Mucosa of rectum (tissue), 2 donors: ENCODE results near the gene TGFBR1.

ENCODE experiments used
- H3K27ac ChIP-seq, 2 donors: one replicate each; pipeline ENCODE4 v1.7.0; 2013; ENCODE audit warnings: inconsistent platforms in 2 of 2, low read depth in 2 of 2, low read length in 2 of 2
- H3K27me3 ChIP-seq, 2 donors: one replicate each; pipeline ENCODE4 v1.7.0; 2013; ENCODE audit warnings: low read length in 2 of 2; ENCODE audit not compliant: control insufficient read depth in 2 of 2, insufficient read depth in 2 of 2
- H3K36me3 ChIP-seq, 2 donors: one replicate each; pipeline ENCODE4 v1.7.0; 2013; ENCODE audit warnings: low read length in 2 of 2; ENCODE audit not compliant: control insufficient read depth in 2 of 2, insufficient read depth in 2 of 2
- H3K4me1 ChIP-seq, 2 donors: one replicate each; pipeline ENCODE4 v1.7.0; 2013; ENCODE audit warnings: low read length in 2 of 2, mild to moderate bottlenecking in 1 of 2; ENCODE audit not compliant: control insufficient read depth in 2 of 2, insufficient read depth in 2 of 2
- H3K4me3 ChIP-seq, 2 donors: one replicate each; pipeline ENCODE4 v1.7.0; 2013; ENCODE audit warnings: low read length in 2 of 2
- H3K9ac ChIP-seq, 2 donors: one replicate each; pipeline ENCODE4 v1.7.0; 2013; ENCODE audit warnings: low read length in 2 of 2, low read depth in 1 of 2, mild to moderate bottlenecking in 1 of 2
- H3K9me3 ChIP-seq, 2 donors: one replicate each; pipeline ENCODE4 v1.7.0; 2013; ENCODE audit warnings: low read length in 2 of 2; ENCODE audit not compliant: control insufficient read depth in 2 of 2
- donor health status: healthy.
- donor health status: Normal muscosa, but diverticular disease.

TGFBR1 gene

DNA sequence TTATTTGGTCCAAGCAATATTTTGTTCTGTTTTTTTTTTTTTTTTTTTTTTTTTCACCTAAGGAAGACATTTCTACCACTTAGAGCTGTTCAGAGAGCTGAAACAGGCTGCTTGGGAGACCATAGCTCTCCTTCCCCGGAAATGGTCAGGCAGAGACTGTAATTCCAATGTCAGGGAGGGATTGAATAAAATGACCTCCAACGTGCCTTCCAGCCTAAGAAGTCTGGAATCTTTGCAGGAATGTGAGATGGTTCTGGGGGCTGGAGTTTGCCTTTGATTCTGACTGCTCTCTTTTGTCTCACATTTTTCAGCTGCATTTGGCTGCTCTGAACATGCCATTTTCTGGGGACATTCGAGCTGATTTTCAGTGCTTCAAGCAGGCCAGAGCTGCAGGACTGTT, 38.3 kb upstream of the TGFBR1 start:
- Histone ChIP-seq H3K4me1 (peaks cover 0 to 2% of the 10 kb centered on the region in 2 donors), H3K27ac (no peak overlapping the region), H3K36me3 (no peaks in the 10 kb centered on the region), H3K27me3 (no peaks in the 10 kb centered on the region), H3K9ac (no peak overlapping the region), H3K9me3 (no peaks in the 10 kb centered on the region), H3K4me3 (no peak overlapping the region)

- Histone ChIP-seq H3K36me3 (no peaks in the 10 kb centered on the region), H3K4me3 (no peak overlapping the region), H3K27ac (no peak overlapping the region), H3K27me3 (no peaks in the 10 kb centered on the region), H3K4me1 (peaks cover 0 to 2% of the 10 kb centered on the region in 2 donors), H3K9me3 (no peaks in the 10 kb centered on the region), H3K9ac (no peak overlapping the region)
Measured at GRCh38 chr9:99069075-99069474, 35.8 kb upstream of the TGFBR1 start.

DNA sequence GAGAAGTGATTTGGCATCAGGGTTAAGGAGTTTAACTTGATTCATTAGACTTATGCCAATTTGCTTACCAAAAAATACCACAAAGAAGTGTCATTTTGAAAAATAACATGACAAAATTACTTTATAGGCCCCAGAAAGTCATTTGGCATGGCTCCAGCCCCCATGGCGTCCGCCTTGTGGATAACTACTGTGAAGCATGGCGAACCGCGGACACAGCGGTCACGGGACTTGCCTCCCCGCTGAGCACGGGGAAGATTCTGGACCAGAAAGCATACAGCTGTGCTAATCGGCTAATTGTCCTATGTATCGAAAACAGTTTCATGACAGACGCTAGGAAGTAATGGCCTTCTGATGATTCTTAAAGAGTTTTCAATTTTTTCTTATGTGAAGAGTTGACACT, 35.4 kb upstream of the TGFBR1 start:
- no peak overlapping the region for H3K27ac ChIP-seq
- peaks cover 0 to 2% of the 10 kb centered on the region in 2 donors for H3K4me1 ChIP-seq
- no peaks in the 10 kb centered on the region for H3K27me3 ChIP-seq
- H3K9ac ChIP-seq, result no peak overlapping the region
- no peak overlapping the region for H3K4me3 ChIP-seq
- H3K36me3 ChIP-seq, result no peaks in the 10 kb centered on the region
- H3K9me3 ChIP-seq, result no peaks in the 10 kb centered on the region

- Histone ChIP-seq H3K4me1 (peaks cover 0 to 2% of the 10 kb centered on the region in 2 donors), H3K9ac (no peak overlapping the region), H3K27ac (no peak overlapping the region), H3K36me3 (no peaks in the 10 kb centered on the region), H3K9me3 (no peaks in the 10 kb centered on the region), H3K4me3 (no peak overlapping the region), H3K27me3 (no peaks in the 10 kb centered on the region)
Measured at GRCh38 chr9:99070681-99071080, 34.2 kb upstream of the TGFBR1 start.

DNA sequence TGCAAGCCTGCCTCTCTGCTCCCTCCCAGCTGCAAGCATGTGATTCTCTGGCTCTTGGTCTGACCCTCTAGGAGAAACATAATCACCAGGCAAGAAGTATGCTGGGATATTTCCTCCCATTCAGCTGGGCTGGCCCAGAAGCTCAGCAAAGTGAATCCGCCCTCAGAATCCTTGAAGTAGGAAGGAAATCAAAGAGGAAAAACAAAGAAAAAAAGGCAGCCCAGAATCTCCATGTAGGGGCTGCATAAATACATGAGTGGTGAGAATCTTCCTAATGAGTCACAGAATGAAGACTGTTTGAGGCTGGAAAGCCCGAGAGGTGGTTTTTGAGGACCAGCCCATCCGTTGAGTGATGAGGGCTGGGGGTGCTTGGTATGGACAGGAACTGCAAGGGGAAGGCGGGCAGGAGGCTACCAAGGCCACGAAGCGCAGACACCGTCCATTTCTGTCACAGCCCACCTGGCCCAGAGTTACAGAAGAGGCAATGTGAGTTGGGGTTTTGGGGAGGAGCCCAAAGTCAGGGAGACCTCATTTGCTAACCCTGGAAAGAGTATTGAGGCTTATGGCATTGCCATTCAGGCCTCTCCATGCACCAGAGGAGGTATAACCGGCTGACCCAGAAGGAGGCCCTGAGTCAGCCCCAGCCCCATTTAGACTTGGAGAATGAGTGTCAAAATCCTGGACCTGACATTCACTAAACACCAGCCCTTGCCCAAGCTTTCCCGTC, 33.4 kb upstream of the TGFBR1 start:
- H3K9ac ChIP-seq, result no peak overlapping the region

GRCh38 chr9:99072040-99072394, 32.9 kb upstream of the TGFBR1 start:
- no peak overlapping the region for H3K27ac ChIP-seq

More for the DNA sequence above, 33.4 kb upstream of the TGFBR1 start:
- H3K4me1 ChIP-seq, result peaks cover 0 to 2% of the 10 kb centered on the region in 2 donors
- H3K36me3 ChIP-seq, result no peaks in the 10 kb centered on the region
- H3K4me3 ChIP-seq, result no peak overlapping the region
- no peaks in the 10 kb centered on the region for H3K27me3 ChIP-seq
- no peak overlapping the region for H3K27ac ChIP-seq
- no peaks in the 10 kb centered on the region for H3K9me3 ChIP-seq

DNA sequence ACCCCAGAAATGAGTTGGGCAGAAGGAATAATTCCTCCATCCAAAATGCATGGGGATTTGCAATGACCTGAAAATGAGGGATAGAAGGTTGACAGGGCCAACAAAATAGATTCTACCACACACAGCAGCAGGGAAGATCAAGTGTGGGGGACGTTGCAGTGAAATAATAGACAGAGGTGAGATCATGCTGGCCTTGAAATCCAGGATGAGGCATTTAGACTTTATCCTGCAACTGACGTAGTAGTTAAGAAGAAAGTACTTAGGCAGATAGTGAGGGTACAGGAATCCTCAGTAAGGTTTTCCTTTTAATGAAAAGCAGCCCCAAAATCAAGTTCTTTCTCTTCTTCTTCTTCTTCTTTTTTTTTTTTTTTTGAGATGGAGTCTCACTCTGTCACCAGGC, 31.6 kb upstream of the TGFBR1 start:
- Histone ChIP-seq H3K9ac (no peak overlapping the region), H3K36me3 (no peaks in the 10 kb centered on the region), H3K4me1 (peaks cover 0 to 2% of the 10 kb centered on the region in 2 donors), H3K27ac (no peak overlapping the region), H3K27me3 (no peaks in the 10 kb centered on the region), H3K4me3 (no peak overlapping the region), H3K9me3 (no peaks in the 10 kb centered on the region)

More at GRCh38 chr9:99072040-99072394, 32.9 kb upstream of the TGFBR1 start:
- H3K9ac ChIP-seq, result no peak overlapping the region
- no peaks in the 10 kb centered on the region for H3K36me3 ChIP-seq
- H3K4me3 ChIP-seq, result no peak overlapping the region
- no peaks in the 10 kb centered on the region for H3K9me3 ChIP-seq
- no peaks in the 10 kb centered on the region for H3K27me3 ChIP-seq
- peaks cover 0 to 2% of the 10 kb centered on the region in 2 donors for H3K4me1 ChIP-seq

- no peaks in the 10 kb centered on the region for H3K9me3 ChIP-seq
- H3K36me3 ChIP-seq, result no peaks in the 10 kb centered on the region
- no peak overlapping the region for H3K4me3 ChIP-seq
- H3K27ac ChIP-seq, result no peak overlapping the region
- H3K4me1 ChIP-seq, result no peaks in the 10 kb centered on the region
- H3K9ac ChIP-seq, result no peak overlapping the region
- H3K27me3 ChIP-seq, result no peaks in the 10 kb centered on the region
Measured at GRCh38 chr9:99073985-99074901, 30.7 kb upstream of the TGFBR1 start.

DNA sequence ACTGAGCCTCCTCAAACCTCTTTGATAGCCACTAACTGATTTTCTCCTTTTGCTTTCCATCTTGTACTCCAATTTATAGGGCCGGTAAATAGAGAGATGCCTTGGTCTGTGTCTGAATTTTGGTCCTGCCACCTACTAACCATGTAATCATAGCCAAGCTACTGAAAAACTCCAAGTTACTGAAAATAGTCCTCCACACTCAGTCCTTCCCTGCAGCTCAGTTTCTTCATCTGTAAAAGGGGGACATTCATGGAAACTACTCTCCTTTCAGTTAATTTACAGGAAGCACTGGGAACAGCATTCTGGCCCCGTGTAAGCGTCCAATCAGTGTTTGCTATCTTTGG, 30.0 kb upstream of the TGFBR1 start:
- no peak overlapping the region for H3K27ac ChIP-seq
- no peak overlapping the region for H3K9ac ChIP-seq
- H3K9me3 ChIP-seq, result no peaks in the 10 kb centered on the region
- no peaks in the 10 kb centered on the region for H3K27me3 ChIP-seq
- H3K4me3 ChIP-seq, result no peak overlapping the region
- no peaks in the 10 kb centered on the region for H3K36me3 ChIP-seq
- H3K4me1 ChIP-seq, result no peaks in the 10 kb centered on the region

DNA sequence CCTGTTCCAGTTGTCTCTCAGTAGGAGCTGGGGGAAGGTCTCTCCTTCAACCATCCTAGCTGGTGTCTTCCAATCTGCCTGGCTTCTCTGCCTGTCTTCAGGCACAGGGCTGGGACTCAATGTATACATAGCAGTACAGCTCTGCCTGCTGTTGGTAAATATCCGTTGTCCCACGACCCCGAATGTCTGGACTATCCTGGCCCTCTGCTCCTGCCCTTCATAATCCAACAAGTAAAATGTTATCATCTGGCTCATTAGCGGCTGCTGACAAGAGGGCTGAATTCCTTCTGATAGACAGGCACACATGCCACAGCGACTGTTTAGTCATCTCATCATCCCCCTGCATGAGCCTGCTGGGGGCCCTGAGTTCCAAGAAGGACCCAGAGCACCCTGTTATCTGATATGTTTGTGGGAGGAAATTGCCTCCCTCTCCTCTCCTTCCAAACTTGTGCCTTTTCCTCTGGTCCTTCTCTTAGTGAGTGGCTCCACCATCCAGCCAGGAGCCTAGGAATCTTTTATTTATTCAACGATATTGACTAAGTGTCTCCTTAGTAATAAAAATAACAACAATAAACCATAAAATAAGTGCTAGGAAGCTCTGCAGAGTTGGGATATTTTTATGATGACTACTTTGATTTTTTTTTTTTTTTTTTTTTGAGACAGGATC, 29.5 kb upstream of the TGFBR1 start:
- Histone ChIP-seq H3K9me3 (no peaks in the 10 kb centered on the region), H3K4me1 (no peaks in the 10 kb centered on the region), H3K36me3 (no peaks in the 10 kb centered on the region), H3K27me3 (no peaks in the 10 kb centered on the region), H3K9ac (no peak overlapping the region), H3K4me3 (no peak overlapping the region), H3K27ac (no peak overlapping the region)
